ENCODE measurements around the gene STX4.

DNA sequence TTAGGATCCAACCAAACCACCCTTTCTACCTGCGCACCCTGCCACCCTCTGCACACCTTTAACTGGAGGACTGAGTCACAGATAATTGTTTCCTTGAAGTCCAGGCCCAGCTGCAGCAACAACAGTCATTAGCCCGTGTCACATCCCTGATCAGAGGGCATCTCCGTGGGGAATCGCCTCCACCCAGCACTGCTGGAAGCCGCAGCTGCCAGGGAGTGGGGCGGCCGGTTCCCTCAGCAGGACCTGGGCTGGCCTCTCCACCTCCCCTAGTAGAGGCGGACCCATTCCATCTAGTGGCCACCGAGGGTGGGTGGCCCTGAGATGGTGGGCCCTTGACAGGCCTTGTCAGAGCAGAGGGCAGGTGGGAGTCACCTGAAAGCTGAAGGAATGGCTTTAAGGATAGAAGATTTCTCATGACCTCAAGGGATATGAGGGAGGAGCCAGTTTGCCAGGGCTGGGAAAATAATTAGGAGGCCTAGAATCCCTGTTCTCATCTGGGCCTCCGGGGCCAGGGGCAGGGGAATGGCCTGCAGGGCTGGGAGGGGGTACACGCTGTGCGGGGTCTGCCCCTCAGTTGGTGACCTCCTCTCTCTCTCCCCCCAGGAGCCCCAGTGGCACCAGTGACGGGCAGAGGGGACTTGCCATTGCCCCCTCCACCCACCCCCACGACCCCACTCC lies 49.1 kb downstream of the STX4 start:
- no peak for TF ChIP-seq POLR2A (IDR thresholded peaks at IDR 0.05; ENCODE audit: low read depth, low read length)
- no peak for TF ChIP-seq POLR2AphosphoS5 (IDR thresholded peaks at IDR 0.05; ENCODE audit: low read depth, low read length)
